Glutamatergic neuron (in vitro differentiated cells): ENCODE data around the gene CPVL. TPM values are rescaled to one million over a fixed set of nuclear protein-coding genes. Genes with fewer than 3 reads are reported as not detected.

Source experiments
- DNase-seq: peaks from one replicate; pipeline ENCODE4 v3.0.0; 2022
- H3K27ac Mint-ChIP-seq: one replicate; pipeline ENCODE4 v1.8.0; 2020; ENCODE audit warnings: mild to moderate bottlenecking, mixed read lengths, inconsistent platforms; ENCODE audit not compliant: unreplicated experiment
- H3K27me3 Mint-ChIP-seq: one replicate; pipeline ENCODE4 v1.8.0; 2020; ENCODE audit warnings: mild to moderate bottlenecking, moderate library complexity, mixed read lengths, inconsistent platforms; ENCODE audit not compliant: unreplicated experiment
- H3K36me3 Mint-ChIP-seq: one replicate; pipeline ENCODE4 v1.8.0; 2020; ENCODE audit warnings: mild to moderate bottlenecking, mixed read lengths, inconsistent platforms; ENCODE audit not compliant: unreplicated experiment
- H3K4me1 Mint-ChIP-seq: one replicate; pipeline ENCODE4 v1.8.0; 2020; ENCODE audit warnings: mild to moderate bottlenecking, low read depth, mixed read lengths, inconsistent platforms; ENCODE audit not compliant: unreplicated experiment
- H3K4me3 Mint-ChIP-seq: one replicate; pipeline ENCODE4 v1.8.0; 2020; ENCODE audit warnings: mild to moderate bottlenecking, mixed read lengths, inconsistent platforms; ENCODE audit not compliant: unreplicated experiment
- H3K9me3 Mint-ChIP-seq: one replicate; pipeline ENCODE4 v1.8.0; 2020; ENCODE audit warnings: mild to moderate bottlenecking, moderate library complexity, mixed read lengths, inconsistent platforms; ENCODE audit not compliant: unreplicated experiment
- CTCF ChIP-seq: fragments of 200-600 bp; sonication (generic); IDR thresholded peaks from one replicate; pipeline ENCODE4 v1.5.0; 2021; ENCODE audit not compliant: partially characterized antibody, unreplicated experiment
- total RNA-seq: library from RNA; stranded (reverse); fragmentation: NEBNext Ultra II Directional; extraction: Animal tissue kit (Norgen Biotek cat#: 25700); gene quantifications from one replicate; pipeline ENCODE4 v1.2.1, GENCODE V29; 2021; ENCODE audit not compliant: unreplicated experiment

CPVL gene
- total RNA-seq, 1 donor from 2014 or later, result 20.3 TPM

- H3K36me3 Mint-ChIP-seq, result no peaks in the 10 kb centered on the region
- DNase-seq, result no peak
- no peaks in the 10 kb centered on the region for H3K27me3 Mint-ChIP-seq
- H3K4me1 Mint-ChIP-seq, result peaks cover 4% of the 10 kb centered on the region
- H3K4me3 Mint-ChIP-seq, result no peak overlapping the region
- TF ChIP-seq CTCF, result no peak
- H3K9me3 Mint-ChIP-seq, result no peaks in the 10 kb centered on the region
- no peak overlapping the region for H3K27ac Mint-ChIP-seq
These were observed 153.5 kb downstream of the CPVL start for GRCh38 chr7:28992798-28993197.

DNA sequence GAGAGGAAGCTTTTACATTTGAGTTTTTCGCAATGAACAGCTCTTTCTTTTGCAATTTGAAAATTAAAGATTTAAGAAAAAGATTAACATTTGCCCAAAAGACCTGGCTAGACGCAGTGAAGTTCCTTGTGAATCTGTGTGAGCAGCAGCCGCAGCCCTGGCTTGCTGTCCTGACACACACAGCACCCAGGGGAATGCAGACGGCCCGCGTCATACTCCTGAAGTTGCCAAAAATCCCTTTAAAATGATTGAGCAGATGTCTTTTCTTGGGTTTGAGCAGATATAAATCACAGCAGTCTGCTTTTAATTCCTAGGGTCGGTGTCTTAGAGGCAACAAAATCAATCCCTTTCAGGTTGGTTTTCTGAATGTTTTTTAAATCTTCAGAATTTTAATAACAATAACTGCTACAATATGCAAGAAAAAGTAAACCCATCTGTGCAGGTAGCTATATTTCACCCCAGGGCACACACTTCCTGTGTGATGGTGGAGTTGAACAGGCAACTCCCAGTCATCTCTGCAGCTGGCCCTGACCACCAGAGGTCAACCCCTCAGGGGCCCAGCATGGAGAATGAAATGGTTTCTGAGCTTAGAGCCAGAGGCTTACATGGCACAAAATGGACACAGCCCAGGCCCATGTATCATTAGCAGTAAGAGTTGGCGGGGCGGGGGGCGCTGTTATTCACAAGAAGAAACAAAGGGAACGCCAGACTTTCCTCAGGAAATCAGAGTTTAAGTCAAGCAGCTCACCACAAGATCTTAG, 156.0 kb downstream of the CPVL start:
- Mint-ChIP-seq H3K27ac (no peak overlapping the region), H3K4me1 (peaks cover 3% of the 10 kb centered on the region), H3K36me3 (no peaks in the 10 kb centered on the region), H3K9me3 (peaks cover 3% of the 10 kb centered on the region), H3K27me3 (no peaks in the 10 kb centered on the region), H3K4me3 (no peak overlapping the region)
- peak; percentile 39 for DNase-seq
- no peak for TF ChIP-seq CTCF

GRCh38 chr7:28989211-28989980, 156.9 kb downstream of the CPVL start:
- Mint-ChIP-seq H3K4me1 (peaks cover 3% of the 10 kb centered on the region), H3K27ac (no peak overlapping the region)
- no peak for DNase-seq

GRCh38 chr7:28988810-28989209, 157.5 kb downstream of the CPVL start:
- no peaks in the 10 kb centered on the region for H3K36me3 Mint-ChIP-seq
- no peak overlapping the region for H3K4me3 Mint-ChIP-seq
- H3K9me3 Mint-ChIP-seq, result peaks cover 3% of the 10 kb centered on the region
- no peak for DNase-seq
- no peak overlapping the region for H3K27ac Mint-ChIP-seq
- no peaks in the 10 kb centered on the region for H3K27me3 Mint-ChIP-seq
- no peak for TF ChIP-seq CTCF
- H3K4me1 Mint-ChIP-seq, result peaks cover 3% of the 10 kb centered on the region

More at GRCh38 chr7:28989211-28989980, 156.9 kb downstream of the CPVL start:
- TF ChIP-seq CTCF, result no peak
- Mint-ChIP-seq H3K4me3 (no peak overlapping the region), H3K36me3 (no peaks in the 10 kb centered on the region), H3K27me3 (no peaks in the 10 kb centered on the region), H3K9me3 (peaks cover 3% of the 10 kb centered on the region)

DNA sequence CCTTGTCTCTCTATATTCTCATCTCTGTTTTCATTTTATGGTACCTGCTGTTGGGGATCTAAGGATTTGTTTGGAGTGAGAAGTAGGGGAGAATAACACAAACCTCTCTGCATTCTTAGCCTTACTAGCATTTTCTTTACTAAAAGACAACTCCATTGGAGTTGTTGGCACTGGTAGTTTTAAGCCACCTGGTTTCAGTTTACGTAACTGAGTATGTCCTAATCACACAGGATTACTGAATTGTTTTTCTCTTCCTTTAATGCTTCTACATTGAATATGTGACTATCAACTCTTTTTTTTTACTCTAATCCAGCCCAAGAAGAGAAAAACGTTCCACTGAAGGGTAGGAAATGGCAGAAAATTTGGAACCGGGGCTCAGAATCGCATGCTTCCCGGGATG, 158.2 kb downstream of the CPVL start:
- no peak for DNase-seq
- no peak for TF ChIP-seq CTCF
- no peaks in the 10 kb centered on the region for H3K27me3 Mint-ChIP-seq
- peaks cover 3% of the 10 kb centered on the region for H3K9me3 Mint-ChIP-seq
- H3K4me3 Mint-ChIP-seq, result no peak overlapping the region
- H3K36me3 Mint-ChIP-seq, result no peaks in the 10 kb centered on the region
- H3K4me1 Mint-ChIP-seq, result peaks cover 3% of the 10 kb centered on the region
- no peak overlapping the region for H3K27ac Mint-ChIP-seq
